Measurements from ENCODE around the gene NCAPD3. TPM values are rescaled to one million over a fixed set of nuclear protein-coding genes. Genes with fewer than 3 reads are reported as not detected.
A peak's percentile ranks its signal among the peaks of the same experiment; 100 is the strongest.

The NCAPD3 gene
- total and polyA plus RNA-seq, 4 donors, result 14.1 to 35.4 (median 24.2) TPM

DNA sequence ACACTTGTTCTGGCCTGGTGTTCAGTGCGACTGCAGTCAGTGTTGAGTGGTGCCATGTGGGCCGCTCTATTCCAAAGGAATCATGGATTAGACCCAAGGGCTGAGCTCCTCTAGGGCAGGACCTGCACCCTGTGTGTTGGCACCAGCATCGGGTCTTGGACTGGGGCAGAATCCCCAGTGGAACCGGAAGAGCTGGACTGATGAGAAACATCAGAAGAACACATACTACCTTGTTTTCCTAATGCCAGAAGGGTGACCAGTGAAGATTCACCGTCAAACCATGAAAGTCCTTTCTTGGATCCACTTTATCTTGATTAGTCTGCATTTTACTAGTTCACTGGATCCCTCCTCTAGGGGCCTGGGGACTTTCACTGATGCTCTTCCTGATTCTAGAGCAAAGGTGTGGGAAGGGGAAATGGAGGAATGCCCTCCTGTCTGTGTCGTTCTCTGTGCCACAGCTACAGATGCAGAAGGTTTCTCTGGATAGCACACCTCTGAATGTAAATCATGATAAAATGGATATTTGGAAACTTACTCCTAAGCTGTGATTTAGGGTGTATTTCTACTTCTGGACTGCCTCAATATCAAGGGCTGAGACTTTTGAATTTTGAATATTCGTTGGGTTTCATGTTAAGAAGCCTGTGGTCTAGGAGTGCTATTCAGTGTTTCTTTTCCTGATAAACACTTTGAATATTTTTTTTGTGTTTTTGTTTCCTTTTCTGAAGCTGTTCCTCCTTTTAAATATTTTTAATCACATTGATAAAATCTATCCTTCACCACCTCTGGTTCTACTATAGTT lies 41.4 kb upstream of the NCAPD3 start:
- WGBS, result 95% methylated on average over 7 of the region's 7 CpGs
- H3K27ac ChIP-seq (ENCODE audit: low read depth in 1 of 2, low read length in 2 of 2), result no peak overlapping the region
- DNase-seq (ENCODE audit: low spot score), result no peak
- no peak overlapping the region for H3K9ac ChIP-seq (ENCODE audit: low read depth in 1 of 2, low read length in 2 of 2)
- no peak for TF ChIP-seq RXRA (IDR thresholded peaks at IDR 0.05)
- TF ChIP-seq JUND (IDR thresholded peaks at IDR 0.05), result no peak
- H3K36me3 ChIP-seq (ENCODE audit: control insufficient read depth in 4 of 4, insufficient read depth in 3 of 4, low read depth in 1 of 4, low read length in 3 of 4), result peaks cover 4 to 31% (median 16%) of the 10 kb centered on the region in 4 donors
- H3K27me3 ChIP-seq (ENCODE audit: control insufficient read depth in 4 of 4, insufficient read depth in 4 of 4, low read length in 3 of 4), result no peaks in the 10 kb centered on the region
- H3K4me1 ChIP-seq (ENCODE audit: control insufficient read depth in 4 of 4, insufficient read depth in 4 of 4, low read length in 3 of 4), result no peaks in the 10 kb centered on the region
- no peak overlapping the region for H3K4me3 ChIP-seq (ENCODE audit: low read depth in 1 of 3, low read length in 3 of 3)
- no peaks in the 10 kb centered on the region for H3K9me3 ChIP-seq (ENCODE audit: control insufficient read depth in 4 of 4, low read length in 3 of 4)

DNA sequence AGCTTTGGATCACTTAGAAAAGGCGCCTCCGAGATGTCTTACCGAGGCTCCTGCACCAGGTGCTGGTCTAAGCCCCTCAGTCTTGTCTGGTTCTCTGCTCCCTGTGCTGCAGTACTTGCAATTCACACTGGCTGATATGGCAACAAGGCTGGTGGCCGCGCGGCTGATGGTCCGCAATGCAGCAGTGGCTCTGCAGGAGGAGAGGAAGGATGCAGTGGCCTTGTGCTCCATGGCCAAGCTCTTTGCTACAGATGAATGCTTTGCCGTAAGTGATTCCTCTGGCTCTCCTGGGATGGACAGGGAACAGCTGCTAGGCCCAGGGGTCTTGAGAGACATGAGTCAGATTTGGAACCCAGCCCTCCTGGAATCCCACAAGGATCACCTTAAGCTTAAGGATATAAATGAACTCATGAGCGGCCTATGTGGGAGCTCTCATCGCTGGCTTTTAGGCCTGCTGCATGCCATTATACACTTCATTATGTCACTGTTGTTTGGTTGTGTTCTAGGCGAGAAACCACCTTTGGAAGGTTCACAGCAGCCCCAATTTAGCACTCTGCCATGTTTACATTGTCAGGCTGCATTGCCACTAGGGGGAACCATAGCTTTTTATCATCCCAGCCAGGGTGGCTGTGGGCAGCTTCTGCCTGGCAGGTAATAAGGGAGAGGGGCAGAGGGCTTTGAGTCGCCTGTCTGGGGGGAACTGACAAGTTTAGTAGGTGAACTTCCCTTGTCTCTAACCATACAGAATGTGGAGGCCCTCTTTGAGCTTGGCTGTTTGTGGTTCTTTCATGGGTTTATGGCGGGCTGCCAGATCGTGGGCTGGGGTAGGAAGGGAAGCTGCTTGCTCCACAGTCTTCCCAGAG lies 38.1 kb upstream of the NCAPD3 start:
- no peak for DNase-seq (ENCODE audit: low spot score)
- H3K36me3 ChIP-seq (ENCODE audit: control insufficient read depth in 4 of 4, insufficient read depth in 3 of 4, low read depth in 1 of 4, low read length in 3 of 4), result peaks cover 6 to 51% (median 30%) of the 10 kb centered on the region in 4 donors
- WGBS, result 92% methylated on average over 14 of the region's 14 CpGs

DNA sequence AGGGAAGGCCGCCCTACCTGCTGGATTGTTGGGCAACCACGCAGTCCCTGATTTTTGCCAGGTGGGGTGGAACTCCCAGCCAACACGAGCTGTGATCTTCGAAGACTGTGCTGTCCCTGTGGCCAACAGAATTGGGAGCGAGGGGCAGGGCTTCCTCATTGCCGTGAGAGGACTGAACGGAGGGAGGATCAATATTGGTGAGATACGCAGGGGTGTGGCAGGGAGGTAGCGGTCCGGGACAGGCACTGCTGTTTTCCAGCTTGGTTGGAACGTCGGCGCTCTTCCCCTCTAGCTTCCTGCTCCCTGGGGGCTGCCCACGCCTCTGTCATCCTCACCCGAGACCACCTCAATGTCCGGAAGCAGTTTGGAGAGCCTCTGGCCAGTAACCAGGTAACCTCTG lies 37.2 kb upstream of the NCAPD3 start:
- H3K9me3 ChIP-seq (ENCODE audit: control insufficient read depth in 4 of 4, low read length in 3 of 4), result no peaks in the 10 kb centered on the region
- 95% methylated on average over 16 of the region's 16 CpGs for WGBS
- H3K4me3 ChIP-seq (ENCODE audit: low read depth in 1 of 3, low read length in 3 of 3), result no peak overlapping the region
- no peaks in the 10 kb centered on the region for H3K27me3 ChIP-seq (ENCODE audit: control insufficient read depth in 4 of 4, insufficient read depth in 4 of 4, low read length in 3 of 4)
- no peak overlapping the region for H3K9ac ChIP-seq (ENCODE audit: low read depth in 1 of 2, low read length in 2 of 2)
- H3K27ac ChIP-seq (ENCODE audit: low read depth in 1 of 2, low read length in 2 of 2), result no peak overlapping the region
- no peak for TF ChIP-seq JUND (IDR thresholded peaks at IDR 0.05)
- TF ChIP-seq GABPA (IDR thresholded peaks at IDR 0.05 in 1 of 2, conservative IDR thresholded peaks at IDR 0.05 in 1 of 2), result no peak
- peaks cover 6 to 51% (median 30%) of the 10 kb centered on the region in 4 donors for H3K36me3 ChIP-seq (ENCODE audit: control insufficient read depth in 4 of 4, insufficient read depth in 3 of 4, low read depth in 1 of 4, low read length in 3 of 4)
- H3K4me1 ChIP-seq (ENCODE audit: control insufficient read depth in 4 of 4, insufficient read depth in 4 of 4, low read length in 3 of 4), result no peaks in the 10 kb centered on the region
- no peak for DNase-seq (ENCODE audit: low spot score)

More for the DNA sequence above, 38.1 kb upstream of the NCAPD3 start:
- no peaks in the 10 kb centered on the region for H3K27me3 ChIP-seq (ENCODE audit: control insufficient read depth in 4 of 4, insufficient read depth in 4 of 4, low read length in 3 of 4)
- H3K9me3 ChIP-seq (ENCODE audit: control insufficient read depth in 4 of 4, low read length in 3 of 4), result no peaks in the 10 kb centered on the region
- no peak overlapping the region for H3K9ac ChIP-seq (ENCODE audit: low read depth in 1 of 2, low read length in 2 of 2)
- no peaks in the 10 kb centered on the region for H3K4me1 ChIP-seq (ENCODE audit: control insufficient read depth in 4 of 4, insufficient read depth in 4 of 4, low read length in 3 of 4)
- no peak overlapping the region for H3K4me3 ChIP-seq (ENCODE audit: low read depth in 1 of 3, low read length in 3 of 3)
- TF ChIP-seq JUND (IDR thresholded peaks at IDR 0.05), result no peak
- TF ChIP-seq FOXA1 (IDR thresholded peaks at IDR 0.05), result peak; percentile 75
- TF ChIP-seq, protein P1, sequence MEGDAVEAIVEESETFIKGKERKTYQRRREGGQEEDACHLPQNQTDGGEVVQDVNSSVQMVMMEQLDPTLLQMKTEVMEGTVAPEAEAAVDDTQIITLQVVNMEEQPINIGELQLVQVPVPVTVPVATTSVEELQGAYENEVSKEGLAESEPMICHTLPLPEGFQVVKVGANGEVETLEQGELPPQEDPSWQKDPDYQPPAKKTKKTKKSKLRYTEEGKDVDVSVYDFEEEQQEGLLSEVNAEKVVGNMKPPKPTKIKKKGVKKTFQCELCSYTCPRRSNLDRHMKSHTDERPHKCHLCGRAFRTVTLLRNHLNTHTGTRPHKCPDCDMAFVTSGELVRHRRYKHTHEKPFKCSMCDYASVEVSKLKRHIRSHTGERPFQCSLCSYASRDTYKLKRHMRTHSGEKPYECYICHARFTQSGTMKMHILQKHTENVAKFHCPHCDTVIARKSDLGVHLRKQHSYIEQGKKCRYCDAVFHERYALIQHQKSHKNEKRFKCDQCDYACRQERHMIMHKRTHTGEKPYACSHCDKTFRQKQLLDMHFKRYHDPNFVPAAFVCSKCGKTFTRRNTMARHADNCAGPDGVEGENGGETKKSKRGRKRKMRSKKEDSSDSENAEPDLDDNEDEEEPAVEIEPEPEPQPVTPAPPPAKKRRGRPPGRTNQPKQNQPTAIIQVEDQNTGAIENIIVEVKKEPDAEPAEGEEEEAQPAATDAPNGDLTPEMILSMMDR (IDR thresholded peaks at IDR 0.05; ENCODE audit: low read depth, low read length, missing input control), result peak; percentile 52
- TF ChIP-seq RAD21 (IDR thresholded peaks at IDR 0.05), result peak; percentile 70 to 81
- peak; percentile 89 for TF ChIP-seq FOXA2 (IDR thresholded peaks at IDR 0.05)
- TF ChIP-seq TAF1 (conservative IDR thresholded peaks at IDR 0.05), result no peak
- no peak for TF ChIP-seq EGR1 (IDR thresholded peaks at IDR 0.05; ENCODE audit: low read depth in 2 of 2)
- no peak overlapping the region for H3K27ac ChIP-seq (ENCODE audit: low read depth in 1 of 2, low read length in 2 of 2)

All from liver (tissue), 9 donors.